ENCODE data around the gene TUBGCP5.
"Not testable (repeated sequence)": the region's sequence is repeated elsewhere in the genome, so short reads cannot be mapped to it uniquely, and the experiment has no call there.

The TUBGCP5 gene

DNA sequence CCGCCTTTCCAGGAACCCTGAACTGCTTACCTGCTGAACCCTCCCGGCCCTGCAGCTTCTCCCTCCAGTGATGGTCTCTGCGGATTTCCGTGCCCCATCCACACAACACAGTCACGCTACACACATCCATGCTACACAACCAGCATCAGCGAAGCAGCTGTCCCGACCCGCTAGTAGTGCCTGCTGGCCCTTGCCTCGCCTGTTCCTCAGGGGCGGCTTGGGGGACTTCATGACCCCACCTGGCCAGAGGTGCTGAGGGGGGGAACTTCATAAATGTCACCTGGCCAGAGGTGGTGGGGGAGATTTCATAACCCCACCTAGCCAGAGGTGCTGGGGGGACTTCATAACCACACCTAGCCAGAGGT is 530 bp upstream of the TUBGCP5 start:
- DNase-seq = no peak

DNA sequence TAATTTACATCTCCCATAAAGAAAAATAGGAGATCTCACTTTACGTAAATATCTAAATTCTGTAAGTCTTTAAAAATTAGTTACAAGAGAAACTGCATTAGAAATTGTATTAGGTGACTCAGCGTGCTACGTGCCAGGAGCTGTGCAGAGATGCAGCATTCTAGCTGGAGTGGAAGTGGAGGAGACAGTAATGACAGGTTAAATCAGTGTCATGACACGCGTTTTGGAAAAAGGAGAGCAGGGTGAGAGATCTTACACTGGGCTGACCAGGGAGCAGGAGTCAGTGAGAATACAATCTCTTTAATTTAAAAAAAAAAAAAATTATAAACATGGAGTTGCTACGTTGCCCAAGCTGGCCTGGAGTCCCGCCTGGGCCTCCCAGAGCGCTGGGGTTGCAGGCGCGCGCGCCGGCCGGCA is 635 bp downstream of the TUBGCP5 start:
- peak; percentile 18 for DNase-seq

DNA sequence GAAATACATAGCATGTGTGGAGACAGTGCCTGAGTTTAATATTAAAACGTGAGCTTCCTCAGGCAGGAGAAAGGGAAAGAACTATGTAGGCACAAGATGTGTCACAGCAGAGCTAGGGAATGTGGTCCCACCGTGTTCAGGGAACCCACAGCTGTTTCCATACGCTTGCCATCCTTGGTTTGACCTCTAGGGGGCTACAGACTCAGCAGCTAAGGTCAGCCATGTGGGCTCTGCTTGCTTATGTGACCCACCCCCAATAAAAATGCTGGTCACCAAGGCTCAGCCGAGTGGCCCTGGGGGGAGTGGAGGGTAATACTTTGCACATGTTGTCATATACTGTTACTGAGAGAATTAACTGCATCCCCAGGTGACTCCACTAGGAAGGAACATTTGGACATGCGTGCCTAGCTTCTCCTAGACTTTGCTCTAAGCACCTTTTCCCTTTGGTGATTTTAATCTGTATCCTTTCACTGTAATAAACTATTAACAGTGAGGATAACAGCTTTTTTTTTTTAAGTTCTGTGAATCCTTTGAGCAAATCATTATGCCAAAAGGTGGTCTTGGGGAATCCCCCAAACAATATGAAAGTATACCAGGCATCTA is 3.3 kb downstream of the TUBGCP5 start:
- DNase-seq = no peak

DNA sequence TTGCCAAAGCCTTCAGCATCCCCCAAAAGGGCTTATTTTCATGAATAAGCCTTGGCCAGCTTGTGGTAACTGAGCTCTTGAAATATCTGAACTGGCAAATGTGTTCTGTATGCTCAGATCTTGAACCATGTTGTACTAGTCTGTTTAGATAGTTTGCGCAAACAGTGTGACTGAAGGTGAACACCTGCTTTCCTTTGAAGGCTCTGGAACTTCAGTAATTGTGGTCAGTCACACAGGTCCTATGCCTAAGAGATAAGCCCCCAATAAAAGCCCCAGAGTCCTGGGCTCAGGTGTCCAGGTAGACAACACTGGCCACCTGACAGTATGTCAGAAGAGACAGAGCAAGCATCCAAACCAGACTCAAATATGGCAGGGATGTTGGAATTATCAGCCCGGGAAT is 5.4 kb downstream of the TUBGCP5 start:
- peak; percentile 23 for DNase-seq

DNA sequence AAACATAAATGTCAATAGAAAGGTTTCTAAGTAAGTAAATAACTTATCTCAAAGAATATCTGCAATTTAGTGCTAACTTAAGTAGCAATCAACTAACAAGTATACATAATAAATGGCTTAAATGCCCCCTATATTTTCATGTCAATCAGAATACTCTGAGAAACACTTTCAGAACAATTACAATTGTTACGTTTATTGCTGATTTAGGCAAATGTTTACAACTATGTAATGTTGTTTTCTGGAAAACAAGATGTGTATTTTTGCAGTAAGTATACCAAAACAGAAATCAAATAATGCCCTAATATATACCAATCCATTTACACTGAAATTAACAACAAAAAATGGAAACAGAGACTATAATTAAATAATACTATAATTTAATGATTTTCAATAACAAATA is 13.2 kb downstream of the TUBGCP5 start:
- no peak for DNase-seq

DNA sequence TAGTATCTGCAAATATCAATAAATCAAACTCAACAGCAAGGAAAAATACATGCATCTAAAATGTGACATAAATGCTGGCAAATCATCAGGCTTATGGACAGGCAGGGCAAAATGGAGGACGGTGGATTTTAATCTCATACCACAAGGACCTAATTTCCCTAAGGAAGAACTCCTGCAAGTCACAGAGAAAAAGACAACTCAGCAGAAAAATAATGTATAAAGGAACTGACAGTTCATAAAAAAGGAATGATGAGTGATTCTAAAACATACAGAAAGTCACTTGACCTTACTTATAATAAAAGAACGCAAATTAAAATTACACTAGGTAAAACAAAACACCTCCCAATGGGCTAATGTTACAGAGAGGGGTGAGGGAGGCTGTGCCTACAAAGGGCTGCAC is 17.2 kb downstream of the TUBGCP5 start:
- no peak for DNase-seq

DNA sequence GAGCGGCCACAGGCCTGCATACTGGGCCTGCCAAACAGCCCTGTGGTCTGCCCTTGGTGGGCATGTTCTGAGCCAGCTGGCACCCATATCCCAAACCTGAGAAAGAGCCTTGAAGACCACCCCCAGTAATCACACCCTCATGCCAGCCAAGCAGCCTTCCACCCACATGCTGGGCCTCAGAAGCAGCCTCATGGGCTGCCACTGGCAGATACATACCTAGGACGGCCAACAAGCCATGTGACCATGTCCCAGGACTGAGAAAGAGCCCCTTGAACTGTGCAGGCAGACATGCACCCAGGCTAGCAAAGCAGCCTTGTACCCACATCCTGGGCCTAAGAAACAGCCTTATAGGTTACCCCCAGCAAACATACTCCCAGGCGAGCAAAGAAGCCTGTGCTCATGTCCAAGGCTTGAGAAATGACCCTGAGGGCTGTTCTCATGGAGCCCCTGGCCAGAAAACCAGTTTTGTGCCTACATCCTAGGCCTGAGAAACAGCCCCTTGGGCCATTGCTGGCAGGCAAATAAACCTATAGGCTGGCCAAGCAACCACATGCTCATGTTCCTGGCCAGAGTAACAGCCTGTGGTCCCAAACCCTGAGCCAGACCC is 24.9 kb downstream of the TUBGCP5 start:
- DNase-seq = no peak

DNA sequence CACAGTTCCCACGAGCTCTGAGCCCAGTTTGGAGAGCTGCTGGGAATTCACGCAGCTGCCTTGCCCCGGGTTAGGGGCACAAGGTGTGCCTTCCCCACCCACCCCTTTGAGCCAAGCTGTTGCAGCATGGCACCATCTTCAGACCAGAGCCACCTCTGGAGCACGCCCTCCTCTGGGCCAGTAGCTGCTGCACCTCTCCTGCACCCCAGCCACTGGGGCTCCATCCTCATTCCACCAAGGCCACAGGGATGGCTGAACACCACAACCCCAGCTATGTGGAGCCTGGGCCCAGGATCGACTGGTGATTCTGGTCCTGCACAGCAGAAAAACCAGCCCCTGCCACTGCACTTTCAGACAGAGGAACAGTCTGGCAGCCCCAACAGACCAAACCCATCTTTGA is 25.7 kb downstream of the TUBGCP5 start:
- DNase-seq = no peak

DNA sequence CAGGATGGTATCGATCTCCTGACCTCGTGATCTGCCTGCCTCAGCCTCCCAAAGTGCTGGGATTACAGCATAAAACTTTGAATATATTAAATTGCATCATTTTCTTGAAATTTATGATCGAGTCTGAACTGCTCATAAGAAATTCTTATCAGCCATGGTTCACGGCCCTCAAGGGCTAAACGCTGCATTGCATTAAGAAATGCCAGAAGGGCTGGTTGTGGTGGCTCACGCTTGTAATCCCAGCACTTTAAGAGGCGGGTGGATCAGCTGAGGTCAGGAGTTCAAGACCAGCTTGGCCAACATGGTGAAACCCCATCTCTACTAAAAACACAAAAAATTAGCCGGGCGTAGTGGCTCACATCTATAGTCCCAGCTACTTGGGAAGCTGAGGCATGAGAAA is 26.8 kb downstream of the TUBGCP5 start:
- DNase-seq = not testable (repeated sequence)

DNA sequence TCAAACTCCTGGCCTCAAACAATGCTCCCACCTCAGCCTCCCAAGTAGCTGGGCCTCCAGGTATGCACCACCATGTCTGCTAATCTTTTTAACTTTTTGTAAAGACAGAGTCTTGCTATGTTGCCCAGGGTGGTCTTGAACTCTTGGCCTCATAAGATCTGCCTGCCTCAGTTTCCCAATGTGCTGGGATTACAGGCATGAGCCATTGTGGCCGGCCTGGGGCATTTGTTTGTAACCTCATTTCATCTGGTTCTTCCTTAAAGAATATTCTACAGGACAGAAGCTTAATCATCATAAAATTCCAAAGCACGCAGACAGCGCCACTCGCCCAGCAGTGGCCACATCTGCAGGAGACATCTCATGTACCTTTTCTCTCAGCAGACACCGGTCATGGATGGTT is 35.6 kb downstream of the TUBGCP5 start:
- DNase-seq = no peak

DNA sequence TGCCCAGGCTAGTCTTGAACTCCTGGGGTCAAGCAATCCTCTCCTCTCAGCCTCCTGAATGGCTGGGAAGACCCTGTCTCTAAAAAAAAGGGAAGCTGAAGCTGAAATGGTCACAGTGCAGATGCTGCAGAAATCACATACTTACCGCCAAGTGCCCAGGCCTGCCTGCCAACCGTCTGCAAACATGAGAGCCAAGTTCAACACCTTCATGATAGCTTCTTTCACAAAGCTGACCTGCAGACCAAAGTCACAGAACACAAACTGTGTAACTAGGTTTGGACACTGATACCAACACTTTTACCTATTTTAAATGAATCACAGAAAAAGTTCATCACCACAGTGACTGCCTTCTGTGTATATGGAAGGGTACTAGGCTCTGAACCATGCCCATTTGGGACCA is 36.4 kb downstream of the TUBGCP5 start:
- DNase-seq = no peak

DNA sequence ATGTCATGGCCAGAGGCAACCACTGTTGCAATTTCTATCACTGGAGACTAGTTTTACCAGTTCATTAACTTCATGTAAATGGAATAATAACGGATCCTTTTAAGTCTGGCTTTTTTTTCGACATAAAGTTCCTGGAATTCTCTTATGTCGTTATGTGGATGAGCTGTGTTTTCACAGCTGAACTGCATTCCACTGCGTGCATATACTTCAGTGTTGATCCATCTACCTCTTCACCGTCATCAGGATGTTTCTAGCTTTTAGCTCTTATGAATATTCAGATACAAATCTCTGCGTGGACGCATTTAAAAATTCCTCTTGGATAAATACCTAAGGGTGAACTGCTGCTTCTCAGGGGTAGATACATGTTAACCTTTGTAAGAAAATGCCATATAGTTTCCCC is 43.6 kb downstream of the TUBGCP5 start:
- DNase-seq = no peak

DNA sequence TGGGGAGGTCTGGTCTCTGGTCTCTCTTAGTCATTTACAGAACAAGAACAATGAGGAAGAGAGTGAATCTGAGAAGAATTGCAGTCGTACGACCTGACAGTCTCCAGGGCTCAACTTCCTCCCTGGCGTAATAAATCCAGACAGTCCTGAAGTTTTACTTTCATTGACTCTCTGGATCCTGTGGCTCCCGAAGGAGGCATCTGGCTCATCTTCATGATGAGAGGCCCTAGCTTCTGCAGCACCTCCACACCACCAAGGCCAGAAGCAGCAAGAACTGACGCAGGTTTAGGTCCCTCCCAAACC is 47.4 kb downstream of the TUBGCP5 start:
- DNase-seq = no peak

DNA sequence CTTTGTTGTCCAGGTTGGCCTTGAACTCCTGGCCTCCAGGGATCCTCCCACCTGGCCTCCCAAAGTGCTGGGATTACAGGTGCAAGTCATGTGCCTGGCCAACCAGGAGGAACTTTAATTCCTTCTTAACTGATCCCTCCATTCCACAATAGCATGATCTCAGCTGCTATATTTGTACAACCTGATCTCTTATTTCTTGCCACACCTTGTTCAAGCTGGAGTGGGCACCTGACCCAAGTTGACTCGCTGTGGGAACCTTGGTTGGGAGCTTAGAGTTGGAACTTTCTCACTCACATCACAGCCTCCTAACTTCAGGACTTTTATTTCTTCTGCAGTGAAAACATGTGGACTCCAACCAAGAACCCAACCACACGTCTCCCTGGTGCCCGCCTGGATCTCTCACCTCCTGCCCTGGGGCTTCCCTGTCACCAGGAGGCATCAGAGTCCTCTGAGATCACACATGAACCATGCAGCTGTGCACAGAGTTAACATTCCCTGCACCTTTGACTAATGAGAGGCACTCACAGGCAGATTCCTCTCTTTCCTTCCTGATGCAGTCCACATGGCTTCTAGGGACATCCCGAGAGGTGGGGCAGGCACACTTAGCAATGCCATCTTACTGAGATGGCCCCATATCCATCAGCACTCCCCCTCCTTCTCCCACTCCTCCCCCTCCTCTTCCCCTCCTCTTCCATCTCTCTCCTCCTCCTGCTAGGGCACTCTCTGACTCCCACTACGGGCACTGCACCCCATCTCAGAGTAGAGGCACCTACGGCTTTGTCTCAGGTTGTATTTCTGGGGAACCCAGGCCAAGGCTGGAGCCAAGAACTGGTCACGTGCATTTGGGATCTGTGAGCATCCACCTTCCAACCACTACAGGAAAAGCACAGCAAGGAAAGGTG is 49.5 kb downstream of the TUBGCP5 start:
- DNase-seq = no peak

DNA sequence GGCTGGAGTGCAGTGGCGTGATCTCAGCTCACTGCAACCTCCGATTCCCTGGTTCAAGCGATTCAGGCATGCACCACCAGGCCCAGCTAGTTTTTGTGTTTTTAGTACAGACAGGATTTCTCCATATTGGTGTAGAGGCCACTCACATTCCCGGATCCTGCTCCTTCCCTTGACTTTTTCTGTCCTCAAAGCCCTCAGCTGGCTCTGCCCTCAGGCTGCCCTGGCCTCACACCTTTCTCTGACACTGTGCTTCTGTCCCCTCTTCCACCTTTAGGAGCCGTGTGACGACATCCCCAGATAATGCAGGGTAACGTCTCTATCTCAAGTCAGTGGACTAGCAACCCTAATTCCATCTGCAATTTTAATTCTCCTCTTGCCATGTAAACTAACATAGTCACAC is 50.6 kb downstream of the TUBGCP5 start:
- no peak for DNase-seq

DNA sequence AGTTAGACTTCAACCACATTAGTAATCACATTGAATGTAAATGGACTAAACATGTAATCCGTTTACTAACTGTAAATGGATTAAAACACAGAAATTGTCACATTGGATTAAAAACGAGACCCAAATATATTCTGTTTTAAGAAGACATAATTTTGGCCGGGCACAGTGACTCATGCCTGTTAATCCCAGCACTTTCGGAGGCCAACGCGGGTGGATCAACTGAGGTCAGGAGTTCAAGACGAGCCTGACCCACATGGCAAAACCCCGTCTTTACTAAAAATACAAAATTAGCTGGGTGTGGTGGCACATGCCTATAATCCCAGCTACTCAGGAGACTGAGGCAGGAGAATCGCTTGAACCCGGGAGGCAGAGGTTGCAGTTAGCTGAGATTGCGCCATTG is 57.4 kb downstream of the TUBGCP5 start:
- DNase-seq = not testable (repeated sequence)

DNA sequence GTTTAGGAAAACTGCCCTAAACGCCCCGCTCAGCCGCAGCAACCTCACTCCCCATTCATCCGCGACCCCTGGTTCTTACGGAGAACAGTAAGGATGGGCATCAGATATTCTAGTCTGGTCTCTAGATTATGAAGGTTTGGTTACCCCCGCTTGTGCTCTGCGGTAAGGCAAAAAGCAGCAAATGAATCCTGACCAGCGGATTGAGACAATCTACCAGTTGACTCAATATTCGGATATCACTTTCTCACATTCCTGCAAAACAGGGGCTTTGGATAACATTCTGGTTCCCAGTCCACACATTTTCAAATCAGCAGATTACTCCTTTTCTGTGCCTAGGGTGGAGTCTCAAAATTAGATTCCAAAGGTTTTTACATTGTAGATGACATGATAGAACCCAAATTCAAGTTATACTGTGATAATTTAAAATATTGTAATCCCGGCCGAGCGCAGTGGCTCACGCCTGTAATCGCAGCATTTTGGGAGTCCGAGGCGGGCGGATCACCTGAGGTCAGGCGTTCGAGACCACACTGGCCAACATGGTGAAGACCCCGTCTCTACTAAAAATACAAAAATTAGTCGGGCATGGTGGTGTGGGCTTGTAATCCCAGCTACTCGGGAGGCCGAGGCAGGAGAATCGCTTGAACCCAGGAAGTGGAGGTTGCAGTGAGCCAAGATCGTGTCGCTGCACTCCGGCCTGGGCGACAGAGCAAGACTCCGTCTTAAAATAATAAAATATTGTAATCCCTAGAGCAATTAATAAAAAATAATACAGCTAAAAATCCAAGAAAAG is 58.1 kb downstream of the TUBGCP5 start:
- no peak for DNase-seq

DNA sequence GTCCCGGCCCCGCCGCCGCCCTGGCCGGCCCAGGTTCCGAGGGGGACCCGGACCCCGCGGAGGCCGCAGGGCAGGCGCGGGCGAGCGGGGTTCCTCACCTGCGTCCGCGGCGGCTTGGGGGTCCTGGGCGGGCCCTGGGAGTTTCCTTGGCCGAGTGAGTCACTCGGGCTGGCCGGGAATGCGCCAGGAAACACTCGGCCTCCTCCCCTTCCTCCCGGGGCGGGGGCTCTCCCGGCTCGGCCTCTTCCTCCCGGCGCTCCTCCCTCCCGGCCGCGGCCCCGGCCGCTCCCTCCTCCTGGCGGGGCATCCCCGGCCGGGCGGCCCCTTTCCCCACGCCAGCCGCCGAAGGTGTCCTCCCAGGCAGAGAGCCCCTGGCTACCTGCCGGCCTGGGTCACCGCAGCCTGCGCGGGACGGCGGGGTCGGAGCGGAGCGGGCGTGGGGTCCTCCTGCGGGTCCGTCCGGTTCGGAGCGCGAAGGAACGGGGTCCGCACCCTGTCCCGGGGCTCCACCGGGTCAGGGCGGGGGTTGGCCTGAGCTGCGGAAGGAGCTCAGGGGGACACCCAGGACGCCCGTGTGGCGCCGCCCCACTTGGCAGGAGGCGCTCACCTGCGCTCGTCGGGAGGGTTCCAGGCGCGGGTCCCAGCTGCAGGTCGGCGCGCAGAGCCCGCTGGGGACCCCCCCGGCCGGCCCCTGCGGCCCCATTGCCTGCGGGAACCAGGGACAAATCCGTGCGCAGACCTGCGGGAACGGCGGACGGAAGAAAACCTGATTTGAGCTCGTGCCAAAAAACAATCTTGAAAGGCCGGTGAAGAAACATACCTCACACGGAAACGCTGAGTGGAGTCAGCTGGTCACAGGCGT is 58.9 kb downstream of the TUBGCP5 start, which contains the start of gene CYFIP1:
Gene CYFIP1, minus strand, starts transcription at position 180 of the 862 bp plus-strand sequence. CDS start 33,083 bp downstream, outside the sequence.
- peak; percentile 70 for DNase-seq

DNA sequence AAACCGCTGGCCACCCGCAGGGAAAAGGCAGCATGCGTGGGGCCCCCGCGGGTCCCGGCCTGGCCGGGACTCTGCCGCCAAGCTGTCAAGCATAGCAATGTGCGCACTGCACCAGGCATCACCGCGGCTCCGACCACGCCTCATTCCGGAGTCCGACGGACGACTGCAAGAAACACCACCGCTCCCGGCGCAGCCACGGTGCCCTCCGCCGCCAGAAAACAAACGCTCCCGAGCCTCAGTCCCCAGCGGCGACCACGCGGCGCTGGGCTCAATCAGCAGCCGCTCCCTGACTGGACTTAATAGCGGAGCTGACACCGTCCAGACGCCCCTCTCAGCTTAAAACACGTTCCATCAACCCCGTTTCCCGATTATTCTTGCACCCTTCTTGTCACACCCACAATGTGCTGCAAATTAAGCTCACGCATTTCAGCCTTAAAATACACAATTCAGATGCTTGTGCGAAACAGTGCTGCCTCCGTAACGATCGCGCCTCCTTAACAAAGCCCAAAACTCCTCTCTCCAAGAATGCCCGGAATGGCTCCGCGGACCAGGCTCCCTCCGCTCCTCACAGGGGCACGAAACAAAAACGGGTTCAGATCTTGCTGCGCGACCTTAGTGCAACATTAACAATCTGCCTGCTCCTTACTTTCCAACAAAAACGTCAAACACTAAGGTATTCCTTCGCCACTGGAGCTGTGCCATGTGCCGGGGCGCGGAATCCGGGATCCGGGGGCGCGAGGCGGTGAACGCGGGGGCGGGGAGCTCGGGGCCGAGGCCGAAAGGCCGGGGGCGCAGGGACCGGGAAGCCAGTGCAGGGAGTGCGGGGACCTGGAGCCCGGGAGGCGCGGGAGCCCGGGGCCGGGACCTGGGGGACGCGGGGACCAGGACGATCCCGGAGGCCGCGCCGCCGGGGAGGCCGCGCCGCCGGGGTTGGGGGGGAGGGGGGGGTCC is 59.9 kb downstream of the TUBGCP5 start:
- DNase-seq = peak; percentile 4

DNA sequence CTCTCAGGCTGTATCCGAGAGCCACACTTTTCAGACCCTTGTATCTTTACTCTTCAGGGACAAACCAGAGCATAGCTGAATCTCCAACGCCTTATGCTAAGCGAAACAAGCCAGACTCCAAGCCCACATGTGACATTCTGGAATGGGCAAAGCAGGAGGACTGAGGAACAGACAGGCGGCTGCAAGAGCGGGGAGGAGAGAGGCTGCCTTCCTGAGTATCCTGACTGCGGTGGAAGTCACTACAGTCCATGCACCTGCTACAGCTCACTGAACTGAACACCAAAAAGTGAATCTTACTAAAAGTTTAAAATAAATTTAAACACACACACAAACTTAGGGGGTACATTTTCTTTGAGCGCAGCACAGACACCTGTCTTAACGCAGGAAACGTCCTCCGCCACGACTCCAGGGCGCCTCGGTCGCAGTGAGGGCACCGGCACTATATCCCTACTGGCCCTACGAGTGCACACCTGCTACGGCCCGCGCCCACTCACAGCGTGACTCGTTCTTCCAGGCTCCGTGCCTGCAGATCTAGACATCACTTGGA is 60.6 kb downstream of the TUBGCP5 start:
- no peak for DNase-seq

DNA sequence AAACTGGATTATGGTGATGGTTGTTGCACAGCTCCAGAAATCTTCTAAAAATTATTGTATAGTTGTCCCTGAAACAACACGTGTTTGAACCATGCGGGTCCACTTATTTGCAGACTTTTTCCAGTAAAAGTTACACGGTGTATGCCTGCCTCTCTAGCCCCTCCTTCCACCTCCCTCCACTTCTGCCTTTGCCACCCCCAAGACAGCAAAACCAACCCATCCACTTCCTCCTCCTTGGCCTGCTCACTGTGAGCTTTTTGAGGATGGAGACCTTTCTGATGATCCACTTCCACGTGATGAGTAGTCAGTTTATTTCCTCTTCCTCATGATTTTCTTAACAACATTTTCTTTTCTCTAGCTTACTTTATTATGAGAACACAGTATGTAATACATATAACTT is 64.6 kb downstream of the TUBGCP5 start:
- no peak for DNase-seq
